ENCODE data around the gene STXBP3.

DNA sequence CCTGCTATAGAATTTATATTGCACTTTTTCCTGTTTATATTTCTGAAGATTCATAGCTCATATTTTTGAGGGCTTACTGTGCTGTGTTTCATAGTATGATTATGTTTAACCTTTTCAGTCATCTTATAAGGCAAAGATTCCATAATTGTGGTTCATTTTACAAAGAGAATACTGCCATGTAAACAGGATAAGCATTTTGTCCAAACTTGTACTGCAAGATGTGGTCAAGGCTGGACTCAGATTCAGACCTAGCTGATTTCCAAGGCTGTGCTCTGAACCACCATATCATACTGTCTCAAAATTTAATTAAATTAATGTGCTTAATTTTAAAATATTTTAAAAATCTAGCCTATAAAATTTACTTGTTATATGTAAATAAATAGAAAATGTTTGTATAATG lies 31.4 kb downstream of the STXBP3 start:
- TF ChIP-seq, protein P1, sequence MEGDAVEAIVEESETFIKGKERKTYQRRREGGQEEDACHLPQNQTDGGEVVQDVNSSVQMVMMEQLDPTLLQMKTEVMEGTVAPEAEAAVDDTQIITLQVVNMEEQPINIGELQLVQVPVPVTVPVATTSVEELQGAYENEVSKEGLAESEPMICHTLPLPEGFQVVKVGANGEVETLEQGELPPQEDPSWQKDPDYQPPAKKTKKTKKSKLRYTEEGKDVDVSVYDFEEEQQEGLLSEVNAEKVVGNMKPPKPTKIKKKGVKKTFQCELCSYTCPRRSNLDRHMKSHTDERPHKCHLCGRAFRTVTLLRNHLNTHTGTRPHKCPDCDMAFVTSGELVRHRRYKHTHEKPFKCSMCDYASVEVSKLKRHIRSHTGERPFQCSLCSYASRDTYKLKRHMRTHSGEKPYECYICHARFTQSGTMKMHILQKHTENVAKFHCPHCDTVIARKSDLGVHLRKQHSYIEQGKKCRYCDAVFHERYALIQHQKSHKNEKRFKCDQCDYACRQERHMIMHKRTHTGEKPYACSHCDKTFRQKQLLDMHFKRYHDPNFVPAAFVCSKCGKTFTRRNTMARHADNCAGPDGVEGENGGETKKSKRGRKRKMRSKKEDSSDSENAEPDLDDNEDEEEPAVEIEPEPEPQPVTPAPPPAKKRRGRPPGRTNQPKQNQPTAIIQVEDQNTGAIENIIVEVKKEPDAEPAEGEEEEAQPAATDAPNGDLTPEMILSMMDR (IDR thresholded peaks at IDR 0.05), result no peak
- TF ChIP-seq EZH2 (IDR thresholded peaks at IDR 0.05; ENCODE audit: borderline replicate concordance, insufficient read depth, low read depth, low read length, poor library complexity, severe bottlenecking), result no peak

Measured in B cell (primary cell).